Kidney (tissue), 14 donors: ENCODE measurements around the gene KIAA1549. TPM values are rescaled to one million over a fixed set of nuclear protein-coding genes. Genes with fewer than 3 reads are reported as not detected.

Experiments used
- DNase-seq, 5 donors: peaks; one replicate each; pipeline ENCODE4 v3.0.0-alpha.2; 2013 to 2020
- FAIRE-seq: peaks from 2 replicates; lab custom pipeline; 2012; peaks lifted over from hg19 to GRCh38; lab: Jason Lieb, UNC
- H3K27ac ChIP-seq, 2 donors: one replicate each; pipeline ENCODE4 v1.7.0; 2013; ENCODE audit warnings: low read depth in 2 of 2, low read length in 2 of 2, inconsistent platforms in 1 of 2
- H3K27me3 ChIP-seq: one replicate; pipeline ENCODE4 v1.7.1; 2013; ENCODE audit warnings: low read length, inconsistent platforms; ENCODE audit not compliant: control insufficient read depth, insufficient read depth
- H3K36me3 ChIP-seq, 3 donors: one replicate each; pipeline versions ENCODE4 v1.7.0 to v1.7.1; 2013; ENCODE audit warnings: low read length in 3 of 3, control low read depth in 1 of 3, inconsistent platforms in 1 of 3; ENCODE audit not compliant: insufficient read depth in 3 of 3, control insufficient read depth in 2 of 3
- H3K4me1 ChIP-seq, 3 donors: one replicate each; pipeline versions ENCODE4 v1.7.0 to v1.7.1; 2013; ENCODE audit warnings: low read length in 3 of 3, inconsistent platforms in 1 of 3, low read depth in 1 of 3; ENCODE audit not compliant: control insufficient read depth in 2 of 3, insufficient read depth in 2 of 3
- H3K4me3 ChIP-seq, 3 donors: one replicate each; pipeline versions ENCODE4 v1.7.0 to v1.8.1; 2013; ENCODE audit warnings: low read length in 3 of 3, control low read depth in 1 of 3, inconsistent platforms in 1 of 3
- H3K9ac ChIP-seq, 3 donors: one replicate each; pipeline versions ENCODE4 v1.7.0 to v1.7.1; 2013; ENCODE audit warnings: low read length in 3 of 3, control low read depth in 1 of 3, inconsistent platforms in 1 of 3
- H3K9me3 ChIP-seq, 3 donors: one replicate each; pipeline versions ENCODE4 v1.7.0 to v1.7.1; 2013; ENCODE audit warnings: low read length in 3 of 3, control low read depth in 1 of 3, inconsistent platforms in 1 of 3; ENCODE audit not compliant: control insufficient read depth in 2 of 3, insufficient read depth in 1 of 3
- CTCF ChIP-seq: IDR thresholded peaks from 3 replicates; pipeline ENCODE4 v1.5.1; 2012; ENCODE audit warnings: mild to moderate bottlenecking, moderate library complexity, borderline replicate concordance; ENCODE audit not compliant: insufficient read depth; ENCODE audit errors: extremely low read depth
- intact Hi-C: fragments of 100-400 bp; cut with DNase I; formaldehyde crosslinking; loops from one replicate; pipeline ENCODE4 v1.11.1; 2022
- polyA plus RNA-seq: library from polyadenylated mRNA; stranded (reverse); fragments of 350-450 nt; fragmentation: Illumina TruSeq; extraction: RNeasy Lipid Tissue Mini Kit (QIAGEN cat#74804); gene quantifications from one replicate; pipeline ENCODE4 v1.2.3, GENCODE V29; 2014; ENCODE audit warnings: low read depth, low replicate concordance; ENCODE audit not compliant: insufficient read depth
- total RNA-seq: library from RNA; stranded (reverse); fragmentation: NEBNext Ultra II Directional; extraction: Animal tissue kit (Norgen Biotek cat#: 25700); gene quantifications from one replicate; pipeline ENCODE4 v1.2.1, GENCODE V29; 2021
- donor health status: control.
- donor health status: control.
- donor health status: control.
- donor health status: control.
- donor health status: control.
- donor health status: DM: yes; HTN: yes; CAD: no.
- donor health status: Normal renal cell carcinoma (clear cell type).

KIAA1549 gene
- total and polyA plus RNA-seq, 2 donors from 2014 or later: 1.8 to 10.1 TPM

GRCh38 chr7:138879356-138879755 lies 101.8 kb downstream of the KIAA1549 start:
- Histone ChIP-seq H3K9me3 (no peaks in the 10 kb centered on the region), H3K4me1 (no peaks in the 10 kb centered on the region), H3K4me3 (no peak overlapping the region), H3K9ac (no peak overlapping the region), H3K36me3 (peaks cover 0 to 13% (median 7%) of the 10 kb centered on the region in 3 donors), H3K27ac (no peak overlapping the region), H3K27me3 (no peaks in the 10 kb centered on the region)
- TF ChIP-seq CTCF: no peak
- FAIRE-seq (no peak), DNase-seq (no peak)
- intact Hi-C loops: no loop called here

- Histone ChIP-seq H3K36me3 (peaks cover 0 to 13% (median 7%) of the 10 kb centered on the region in 3 donors), H3K4me1 (no peaks in the 10 kb centered on the region), H3K4me3 (no peak overlapping the region), H3K27me3 (no peaks in the 10 kb centered on the region), H3K27ac (no peak overlapping the region), H3K9me3 (no peaks in the 10 kb centered on the region), H3K9ac (no peak overlapping the region)
- FAIRE-seq (no peak), DNase-seq (no peak)
- TF ChIP-seq CTCF: no peak
- intact Hi-C loops: no loop called here
Observed at GRCh38 chr7:138878856-138879255, 102.3 kb downstream of the KIAA1549 start.

- H3K9ac ChIP-seq: no peak overlapping the region
- no peak for TF ChIP-seq CTCF
- FAIRE-seq (no peak), DNase-seq (no peak)
- no peaks in the 10 kb centered on the region for H3K4me1 ChIP-seq
- no peaks in the 10 kb centered on the region for H3K9me3 ChIP-seq
- H3K4me3 ChIP-seq: no peak overlapping the region
- peaks cover 0 to 13% (median 7%) of the 10 kb centered on the region in 3 donors for H3K36me3 ChIP-seq
- intact Hi-C loops: no loop called here
- no peaks in the 10 kb centered on the region for H3K27me3 ChIP-seq
- no peak overlapping the region for H3K27ac ChIP-seq
Observed at GRCh38 chr7:138878051-138878450, 103.1 kb downstream of the KIAA1549 start.

GRCh38 chr7:138876326-138876725 lies 104.9 kb downstream of the KIAA1549 start:
- no peaks in the 10 kb centered on the region for H3K9me3 ChIP-seq
- H3K9ac ChIP-seq: no peak overlapping the region
- no peaks in the 10 kb centered on the region for H3K27me3 ChIP-seq
- DNase-seq (no peak), FAIRE-seq (no peak)
- intact Hi-C loops: no loop called here
- no peaks in the 10 kb centered on the region for H3K4me1 ChIP-seq
- TF ChIP-seq CTCF: no peak
- no peak overlapping the region for H3K4me3 ChIP-seq
- H3K27ac ChIP-seq: no peak overlapping the region
- peaks cover 0 to 13% (median 7%) of the 10 kb centered on the region in 3 donors for H3K36me3 ChIP-seq
